HL-60 (cell line): ENCODE data around the gene MYOCD.

ENCODE experiments used
- DNase-seq, 2 experiments: peaks; one replicate each; pipeline ENCODE4 v3.0.0-alpha.2; 2010 to 2020; ENCODE audit warnings: low read depth in 1 of 2, low spot score in 1 of 2
- H3K27ac ChIP-seq: fragments of 250-450 bp; sonication (Bioruptor Pico); replicated peaks from 2 replicates; pipeline ENCODE4 v1.5.1; 2020; ENCODE audit warnings: mild to moderate bottlenecking, moderate library complexity
- H3K27me3 ChIP-seq: fragments of 250-450 bp; sonication (Bioruptor Pico); 2 replicates; pipeline ENCODE4 v1.5.1; 2021; ENCODE audit warnings: mild to moderate bottlenecking, moderate library complexity; ENCODE audit not compliant: insufficient read depth, poor library complexity, severe bottlenecking
- H3K4me3 ChIP-seq: replicated peaks from 2 replicates; pipeline ENCODE4 v1.5.1; 2011; ENCODE audit warnings: mild to moderate bottlenecking, control low read depth, low read length; ENCODE audit not compliant: insufficient read depth
- GABPA ChIP-seq: IDR thresholded peaks from 2 replicates; pipeline ENCODE4 v1.6.1; 2012; ENCODE audit warnings: low read depth
- POLR2AphosphoS5 ChIP-seq: IDR thresholded peaks from 2 replicates; pipeline ENCODE4 v1.6.1; 2012; ENCODE audit warnings: low read depth
- SPI1 ChIP-seq: IDR thresholded peaks from 2 replicates; pipeline ENCODE4 v1.6.1; 2012; ENCODE audit warnings: low read depth, mild to moderate bottlenecking, borderline replicate concordance
- TF ChIP-seq, protein P1 (sequence below): IDR thresholded peaks from one replicate; pipeline ENCODE4 v1.5.1; 2011; ENCODE audit warnings: low read length, control low read depth, inconsistent platforms; ENCODE audit not compliant: insufficient read depth
- TF ChIP-seq, protein P2 (sequence below): IDR thresholded peaks from 2 replicates; pipeline ENCODE4 v1.6.1; 2012; ENCODE audit warnings: low read depth; ENCODE audit not compliant: insufficient replicate concordance

Gene MYOCD

DNA sequence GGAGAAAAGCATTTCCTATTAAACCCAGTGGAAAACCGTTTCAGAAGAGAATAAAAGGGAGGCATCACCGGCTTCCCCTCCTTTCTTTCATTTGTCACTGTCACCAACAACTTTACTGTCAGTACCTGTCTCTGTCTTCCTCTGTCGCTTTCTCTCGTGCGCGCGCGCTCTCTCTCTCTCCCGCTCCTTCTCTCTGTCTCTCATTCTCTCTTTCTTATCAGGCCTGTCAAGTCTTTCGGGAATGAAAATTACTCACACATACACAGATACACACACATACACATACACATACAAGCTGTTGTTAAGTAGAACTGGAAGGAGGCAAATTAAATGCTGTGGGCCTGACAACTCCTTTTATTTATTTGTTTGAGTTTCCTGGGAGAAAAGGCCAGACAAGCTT lies 17.6 kb downstream of the MYOCD start:
- no peaks in the 10 kb centered on the region for H3K27me3 ChIP-seq
- TF ChIP-seq, protein P1, sequence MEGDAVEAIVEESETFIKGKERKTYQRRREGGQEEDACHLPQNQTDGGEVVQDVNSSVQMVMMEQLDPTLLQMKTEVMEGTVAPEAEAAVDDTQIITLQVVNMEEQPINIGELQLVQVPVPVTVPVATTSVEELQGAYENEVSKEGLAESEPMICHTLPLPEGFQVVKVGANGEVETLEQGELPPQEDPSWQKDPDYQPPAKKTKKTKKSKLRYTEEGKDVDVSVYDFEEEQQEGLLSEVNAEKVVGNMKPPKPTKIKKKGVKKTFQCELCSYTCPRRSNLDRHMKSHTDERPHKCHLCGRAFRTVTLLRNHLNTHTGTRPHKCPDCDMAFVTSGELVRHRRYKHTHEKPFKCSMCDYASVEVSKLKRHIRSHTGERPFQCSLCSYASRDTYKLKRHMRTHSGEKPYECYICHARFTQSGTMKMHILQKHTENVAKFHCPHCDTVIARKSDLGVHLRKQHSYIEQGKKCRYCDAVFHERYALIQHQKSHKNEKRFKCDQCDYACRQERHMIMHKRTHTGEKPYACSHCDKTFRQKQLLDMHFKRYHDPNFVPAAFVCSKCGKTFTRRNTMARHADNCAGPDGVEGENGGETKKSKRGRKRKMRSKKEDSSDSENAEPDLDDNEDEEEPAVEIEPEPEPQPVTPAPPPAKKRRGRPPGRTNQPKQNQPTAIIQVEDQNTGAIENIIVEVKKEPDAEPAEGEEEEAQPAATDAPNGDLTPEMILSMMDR: no peak
- TF ChIP-seq, protein P2, sequence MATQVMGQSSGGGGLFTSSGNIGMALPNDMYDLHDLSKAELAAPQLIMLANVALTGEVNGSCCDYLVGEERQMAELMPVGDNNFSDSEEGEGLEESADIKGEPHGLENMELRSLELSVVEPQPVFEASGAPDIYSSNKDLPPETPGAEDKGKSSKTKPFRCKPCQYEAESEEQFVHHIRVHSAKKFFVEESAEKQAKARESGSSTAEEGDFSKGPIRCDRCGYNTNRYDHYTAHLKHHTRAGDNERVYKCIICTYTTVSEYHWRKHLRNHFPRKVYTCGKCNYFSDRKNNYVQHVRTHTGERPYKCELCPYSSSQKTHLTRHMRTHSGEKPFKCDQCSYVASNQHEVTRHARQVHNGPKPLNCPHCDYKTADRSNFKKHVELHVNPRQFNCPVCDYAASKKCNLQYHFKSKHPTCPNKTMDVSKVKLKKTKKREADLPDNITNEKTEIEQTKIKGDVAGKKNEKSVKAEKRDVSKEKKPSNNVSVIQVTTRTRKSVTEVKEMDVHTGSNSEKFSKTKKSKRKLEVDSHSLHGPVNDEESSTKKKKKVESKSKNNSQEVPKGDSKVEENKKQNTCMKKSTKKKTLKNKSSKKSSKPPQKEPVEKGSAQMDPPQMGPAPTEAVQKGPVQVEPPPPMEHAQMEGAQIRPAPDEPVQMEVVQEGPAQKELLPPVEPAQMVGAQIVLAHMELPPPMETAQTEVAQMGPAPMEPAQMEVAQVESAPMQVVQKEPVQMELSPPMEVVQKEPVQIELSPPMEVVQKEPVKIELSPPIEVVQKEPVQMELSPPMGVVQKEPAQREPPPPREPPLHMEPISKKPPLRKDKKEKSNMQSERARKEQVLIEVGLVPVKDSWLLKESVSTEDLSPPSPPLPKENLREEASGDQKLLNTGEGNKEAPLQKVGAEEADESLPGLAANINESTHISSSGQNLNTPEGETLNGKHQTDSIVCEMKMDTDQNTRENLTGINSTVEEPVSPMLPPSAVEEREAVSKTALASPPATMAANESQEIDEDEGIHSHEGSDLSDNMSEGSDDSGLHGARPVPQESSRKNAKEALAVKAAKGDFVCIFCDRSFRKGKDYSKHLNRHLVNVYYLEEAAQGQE: no peak
- TF ChIP-seq GABPA: no peak
- TF ChIP-seq POLR2AphosphoS5: no peak
- TF ChIP-seq SPI1: no peak
- no peak for DNase-seq
- H3K27ac ChIP-seq: no peak overlapping the region
- no peak overlapping the region for H3K4me3 ChIP-seq

GRCh38 chr17:12686486-12686885 lies 20.8 kb downstream of the MYOCD start:
- Histone ChIP-seq H3K27me3 (no peaks in the 10 kb centered on the region), H3K27ac (no peak overlapping the region), H3K4me3 (no peak overlapping the region)
- no peak for DNase-seq
- TF ChIP-seq GABPA (no peak), SPI1 (no peak), POLR2AphosphoS5 (no peak)
- TF ChIP-seq, protein P2: no peak
- TF ChIP-seq, protein P1: no peak

- Histone ChIP-seq H3K27me3 (no peaks in the 10 kb centered on the region), H3K4me3 (no peak overlapping the region), H3K27ac (no peak overlapping the region)
- TF ChIP-seq SPI1 (no peak), GABPA (no peak), POLR2AphosphoS5 (no peak)
- TF ChIP-seq, protein P1: no peak
- TF ChIP-seq, protein P2: no peak
- no peak for DNase-seq
Measured at GRCh38 chr17:12688382-12688781, 22.7 kb downstream of the MYOCD start.
